ENCODE results near the gene AOAH.

The AOAH gene

GRCh38 chr7:36599645-36600313 is 124.5 kb downstream of the AOAH start:
- DNase-seq: no peak

- DNase-seq: no peak
Measured at GRCh38 chr7:36598054-36598674, 126.1 kb downstream of the AOAH start.

- DNase-seq: no peak
Measured at GRCh38 chr7:36597090-36597773, 127.1 kb downstream of the AOAH start.

- DNase-seq: no peak
Measured at GRCh38 chr7:36594445-36594844, 129.8 kb downstream of the AOAH start.

- DNase-seq: no peak
Measured at GRCh38 chr7:36591636-36592035, 132.7 kb downstream of the AOAH start.

GRCh38 chr7:36589391-36589790 is 134.9 kb downstream of the AOAH start:
- DNase-seq: no peak

- no peak for DNase-seq
Measured at GRCh38 chr7:36583318-36583717, 141.0 kb downstream of the AOAH start.

- DNase-seq: no peak
Measured at GRCh38 chr7:36575832-36576231, 148.5 kb downstream of the AOAH start.

- no peak for DNase-seq
Measured at GRCh38 chr7:36573066-36573465, 151.2 kb downstream of the AOAH start.

GRCh38 chr7:36571190-36571560 is 153.1 kb downstream of the AOAH start:
- DNase-seq: no peak

GRCh38 chr7:36570528-36571189 is 153.6 kb downstream of the AOAH start:
- no peak for DNase-seq

- no peak for DNase-seq
Measured at GRCh38 chr7:36568452-36568849, 155.8 kb downstream of the AOAH start.

GRCh38 chr7:36567699-36568451 is 156.4 kb downstream of the AOAH start:
- no peak for DNase-seq

- DNase-seq: no peak
Measured at GRCh38 chr7:36565792-36566356, 158.4 kb downstream of the AOAH start.

- no peak for DNase-seq
Measured at GRCh38 chr7:36564489-36564888, 159.8 kb downstream of the AOAH start.

- DNase-seq: no peak
Measured at GRCh38 chr7:36563706-36564327, 160.5 kb downstream of the AOAH start.

GRCh38 chr7:36562121-36562520 is 162.2 kb downstream of the AOAH start:
- DNase-seq: no peak

- no peak for DNase-seq
Measured at GRCh38 chr7:36549029-36549428, 175.3 kb downstream of the AOAH start.

GRCh38 chr7:36547416-36547815 is 176.9 kb downstream of the AOAH start:
- DNase-seq: no peak

GRCh38 chr7:36546331-36546730 is 178.0 kb downstream of the AOAH start:
- DNase-seq: no peak

GRCh38 chr7:36545291-36545690 is 179.0 kb downstream of the AOAH start:
- no peak for DNase-seq

GRCh38 chr7:36538126-36538525 is 186.2 kb downstream of the AOAH start:
- DNase-seq: no peak

Data from NCI-H1092 treated with DMSO at 0.1 percent for 48 hours (cell line).